NOMO-1 (cell line): ENCODE measurements around the gene PTGER4.

Source experiments
- DNase-seq, 2 experiments: peaks; one replicate each; lab custom pipeline; 2025; ENCODE audit not compliant: unreplicated experiment in 2 of 2; lab: John Stamatoyannopoulos, UW

Gene PTGER4

DNA sequence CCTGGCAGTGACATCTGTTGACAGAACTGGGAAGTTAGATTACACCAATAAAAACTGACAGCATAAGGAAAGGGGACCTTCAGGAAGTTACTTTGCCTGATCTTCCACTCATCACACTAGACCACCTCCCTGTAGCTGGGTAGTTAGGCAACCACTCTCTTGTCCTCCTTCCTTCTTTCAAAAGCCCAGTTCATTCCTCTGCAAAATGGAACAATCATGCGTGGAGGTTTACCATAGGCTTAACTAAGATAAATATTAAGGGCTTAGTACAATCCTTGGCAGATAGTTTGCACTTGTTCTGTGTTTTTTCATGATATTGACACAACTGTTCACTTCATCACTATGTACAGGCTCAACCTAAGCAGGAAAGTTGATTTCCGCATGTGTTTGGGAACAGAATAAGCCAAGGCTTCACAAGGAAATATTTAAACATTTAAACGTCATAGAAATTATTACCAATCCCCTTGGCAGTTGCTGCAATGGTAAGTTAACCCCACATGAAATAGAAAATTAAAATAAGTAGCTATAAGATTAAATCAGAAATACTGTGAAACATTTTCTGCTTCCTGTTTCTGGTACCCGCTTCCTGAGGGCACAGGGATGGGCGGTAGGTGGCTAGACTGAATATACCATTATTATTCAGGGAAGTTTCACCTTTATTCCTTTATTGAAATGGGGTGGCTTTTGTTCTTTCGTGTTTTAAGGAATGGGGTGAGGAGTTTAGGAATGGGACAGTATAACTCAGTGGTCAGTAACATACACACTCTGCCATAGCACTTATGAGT, 9.9 kb upstream of the PTGER4 start:
- peak; percentile 73 to 85 for DNase-seq

DNA sequence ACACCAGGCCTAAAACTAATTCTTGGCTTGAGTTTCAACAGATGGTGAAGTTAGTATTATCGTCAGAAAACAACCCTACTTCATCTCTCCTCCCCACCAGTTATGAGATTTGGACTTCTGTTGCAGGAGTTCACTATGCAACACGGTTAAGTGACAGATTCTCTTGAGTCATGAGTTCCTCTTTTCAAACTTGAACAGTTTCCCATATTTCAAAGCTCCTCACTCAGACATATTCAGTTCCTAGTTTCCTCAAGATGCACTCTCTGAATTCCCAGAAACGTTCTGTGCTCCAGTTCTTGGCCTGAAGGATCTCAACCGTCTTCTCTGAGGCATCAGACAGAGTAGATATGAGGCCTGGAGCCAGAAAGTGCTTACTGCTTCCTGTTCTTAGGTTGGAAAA, 7.3 kb upstream of the PTGER4 start:
- DNase-seq, result peak; percentile 42 to 99

DNA sequence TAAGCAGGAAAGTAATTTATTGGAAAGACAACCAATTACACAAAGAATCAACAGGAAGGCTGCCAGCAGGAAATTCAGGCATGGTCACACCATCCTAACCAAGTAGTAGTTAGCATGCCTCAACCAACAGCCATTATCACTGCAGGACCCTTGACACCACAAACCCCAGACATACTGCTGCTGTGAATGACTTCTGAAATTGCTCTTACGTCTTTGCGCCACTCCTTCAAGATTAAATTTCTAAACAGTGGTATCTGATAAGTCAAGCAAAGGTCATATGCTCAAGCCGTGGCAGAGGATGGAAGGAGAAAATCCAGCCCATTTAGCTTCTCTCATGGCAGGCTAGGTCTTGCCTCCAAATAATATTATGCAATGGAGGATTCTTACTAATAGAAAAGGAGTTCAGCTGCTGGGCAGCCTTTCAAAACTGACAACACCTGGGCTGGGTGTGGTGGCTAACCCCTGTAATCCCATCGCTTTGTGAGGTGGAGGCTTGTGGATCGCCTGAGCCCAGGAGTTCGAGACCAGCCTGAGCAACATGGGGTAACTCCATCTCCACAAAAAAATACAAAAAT, 5.0 kb upstream of the PTGER4 start:
- DNase-seq, result no peak

DNA sequence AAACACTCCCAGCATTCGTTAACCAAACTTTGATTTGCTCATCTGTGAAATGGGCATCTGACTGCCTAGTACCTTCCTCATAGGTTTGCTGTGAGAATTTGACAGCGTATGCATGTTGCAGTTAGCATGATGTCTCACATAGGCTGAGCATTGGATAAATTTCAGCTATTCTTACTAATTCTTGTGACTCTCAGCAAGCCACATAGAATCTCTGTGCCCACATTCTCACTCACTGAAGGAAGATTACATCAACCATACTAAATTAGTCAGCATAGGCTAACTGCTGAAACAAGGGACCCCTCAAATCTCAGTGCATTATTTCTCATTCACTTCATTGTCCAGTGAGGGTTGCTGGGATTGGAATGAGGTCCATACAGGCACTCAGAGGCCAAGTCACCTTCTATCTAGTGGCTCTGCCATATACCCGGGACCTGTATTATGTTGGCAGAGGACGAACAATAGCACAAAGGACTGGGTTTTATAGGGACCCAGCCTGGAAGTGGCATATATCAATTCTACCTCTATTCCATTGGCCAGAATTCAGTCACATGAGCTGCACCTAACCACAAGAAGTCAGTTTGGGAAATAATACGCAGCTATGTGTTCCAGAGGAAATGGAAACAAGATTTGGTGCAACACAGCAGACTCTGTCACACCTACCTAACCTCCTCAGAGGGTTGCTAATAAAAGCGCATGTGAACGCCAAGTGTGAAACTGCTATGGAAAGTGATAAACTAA, 4.2 kb upstream of the PTGER4 start:
- DNase-seq, result peak; percentile 23 to 40

DNA sequence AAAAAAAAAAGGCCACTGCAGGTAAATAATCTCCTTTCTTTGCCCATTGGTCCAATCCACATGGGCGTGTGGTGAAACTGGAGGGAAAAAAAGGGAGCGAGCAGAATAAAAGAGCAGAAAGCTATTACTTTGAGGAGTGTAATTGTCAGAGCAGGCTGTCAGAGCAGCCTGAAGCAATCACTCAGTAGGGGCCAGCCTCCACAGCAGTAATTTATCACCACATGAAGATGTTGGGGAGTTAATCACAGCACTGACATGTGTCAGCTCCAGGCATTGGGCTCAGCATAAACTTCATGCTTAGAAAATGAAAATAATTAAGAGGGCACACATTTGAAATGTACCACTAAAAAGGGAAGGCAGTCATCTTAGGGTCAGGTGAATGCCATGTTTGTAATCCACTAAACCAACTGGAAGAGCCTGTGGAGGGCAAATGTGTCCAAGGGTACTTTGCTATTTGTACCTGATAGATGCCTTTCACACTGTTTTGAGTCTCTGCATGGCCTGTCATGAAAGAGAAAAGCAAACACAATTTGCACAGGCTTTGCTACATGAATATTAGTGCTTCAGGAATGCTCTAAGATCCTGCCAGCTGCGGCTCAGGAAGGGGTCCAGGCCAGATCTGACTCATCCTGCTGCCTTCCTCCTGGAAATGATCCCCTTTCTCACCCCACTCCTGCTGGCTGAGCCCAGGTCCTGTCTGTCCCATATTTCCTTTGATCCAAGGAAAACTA, 2.9 kb upstream of the PTGER4 start:
- DNase-seq, result no peak

DNA sequence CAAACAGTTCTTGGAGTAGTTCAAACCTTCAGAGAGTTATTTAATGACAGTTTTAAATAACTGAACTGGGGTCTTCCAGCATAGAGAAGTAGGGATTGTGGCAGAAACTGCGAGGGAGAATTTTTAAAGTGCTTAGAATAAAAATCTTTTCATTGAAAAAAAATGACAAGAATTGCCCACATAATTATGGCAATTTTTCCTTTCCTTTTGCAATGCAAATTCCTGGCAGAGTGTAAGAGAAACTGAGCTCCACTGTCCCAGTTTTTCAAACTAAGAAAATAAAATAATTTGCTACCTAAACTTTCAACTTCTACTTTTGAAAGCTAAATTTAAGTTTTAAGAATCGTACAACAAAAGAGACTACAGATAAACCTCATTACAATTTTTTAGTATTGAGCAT, 2.3 kb upstream of the PTGER4 start:
- no peak for DNase-seq

DNA sequence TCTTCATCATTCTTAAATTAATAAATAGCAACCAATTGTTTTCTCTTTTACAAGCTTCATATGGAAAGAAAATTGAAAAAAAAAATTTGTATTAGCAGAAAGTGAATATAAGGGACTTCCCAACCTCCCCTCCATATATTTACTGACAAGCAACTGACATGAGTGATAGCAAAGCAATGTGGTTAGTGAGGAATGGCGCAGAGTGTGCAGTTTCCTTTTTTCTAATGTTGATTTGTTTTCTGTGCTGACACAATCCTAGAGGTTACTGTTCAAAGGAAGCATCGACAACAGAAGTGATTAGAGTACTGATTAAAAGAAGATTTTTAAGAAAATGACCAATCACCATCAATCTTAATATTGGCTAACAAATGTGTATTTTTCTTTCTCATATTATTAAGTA, 1.7 kb upstream of the PTGER4 start:
- peak; percentile 55 to 88 for DNase-seq

DNA sequence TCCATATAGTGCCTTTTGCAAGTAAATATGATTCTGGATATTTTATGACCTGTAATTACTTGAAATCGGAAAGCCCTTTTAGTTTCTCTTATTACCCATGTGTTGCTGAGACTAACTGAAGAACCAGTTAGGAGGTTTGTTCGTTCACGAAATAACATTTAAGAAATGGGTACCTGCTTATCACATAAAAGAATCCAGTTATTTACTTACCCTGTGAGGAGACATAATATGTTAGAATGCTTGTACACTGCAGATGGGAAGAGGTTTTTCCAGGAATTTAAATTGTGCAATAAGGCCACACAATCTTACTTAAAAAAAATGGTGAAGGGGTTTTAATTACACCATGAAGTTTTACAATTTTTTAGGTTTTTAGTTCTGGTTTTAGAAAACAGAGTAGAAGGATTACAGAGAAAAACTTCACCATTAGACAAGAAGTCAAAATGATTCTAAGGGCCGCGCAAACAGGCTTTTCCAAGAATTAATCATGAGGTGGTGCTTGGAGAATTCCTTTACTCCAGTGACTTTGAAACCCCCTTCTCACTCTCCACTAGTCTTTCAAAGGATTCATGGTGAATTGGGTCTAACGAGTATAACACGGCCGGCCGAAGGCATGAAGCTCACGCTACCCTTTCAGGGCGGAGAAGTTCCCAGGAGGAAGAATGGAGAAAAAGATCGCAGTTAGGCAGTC, 1.1 kb upstream of the PTGER4 start:
- DNase-seq, result peak in 1 of 2 experiments; percentile 67

DNA sequence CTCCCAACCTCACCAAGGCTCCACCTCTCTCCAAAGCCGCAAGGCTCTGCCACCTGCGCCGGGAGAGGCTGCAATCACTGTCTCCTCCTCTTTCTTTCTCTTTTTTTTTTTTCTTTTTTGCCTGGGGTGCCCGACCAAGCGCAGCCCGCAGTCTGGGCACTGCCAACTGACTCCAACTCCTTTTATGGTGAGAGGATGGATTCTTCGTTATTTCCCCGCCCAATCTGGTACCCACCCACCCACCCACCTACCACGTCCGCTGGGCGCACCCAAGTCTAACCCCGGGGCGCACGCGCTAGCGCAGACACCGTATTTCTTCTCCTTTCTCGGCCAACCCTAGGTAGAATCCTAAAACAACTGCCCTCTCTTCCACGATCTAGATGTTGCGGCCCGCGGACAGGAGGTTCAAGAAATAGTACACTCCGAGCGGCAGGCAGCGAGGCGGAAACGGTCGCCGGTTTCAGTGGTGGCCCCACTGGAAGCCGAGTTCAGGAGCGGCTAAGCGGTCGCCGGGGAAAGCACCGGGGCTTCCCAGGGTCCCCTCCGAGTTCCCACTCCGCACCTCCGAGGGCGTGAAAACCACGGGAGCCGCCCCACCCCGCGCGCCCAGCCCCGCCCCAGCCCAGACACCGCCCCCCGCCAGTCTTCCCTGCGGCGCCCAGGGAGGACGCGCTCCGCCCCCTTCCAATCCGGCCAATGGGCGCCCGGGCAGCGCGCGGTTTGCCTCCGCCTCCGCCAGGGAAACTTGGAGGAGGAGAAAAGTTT, 385 bp upstream of the PTGER4 start:
- DNase-seq, result peak; percentile 99 to 100

DNA sequence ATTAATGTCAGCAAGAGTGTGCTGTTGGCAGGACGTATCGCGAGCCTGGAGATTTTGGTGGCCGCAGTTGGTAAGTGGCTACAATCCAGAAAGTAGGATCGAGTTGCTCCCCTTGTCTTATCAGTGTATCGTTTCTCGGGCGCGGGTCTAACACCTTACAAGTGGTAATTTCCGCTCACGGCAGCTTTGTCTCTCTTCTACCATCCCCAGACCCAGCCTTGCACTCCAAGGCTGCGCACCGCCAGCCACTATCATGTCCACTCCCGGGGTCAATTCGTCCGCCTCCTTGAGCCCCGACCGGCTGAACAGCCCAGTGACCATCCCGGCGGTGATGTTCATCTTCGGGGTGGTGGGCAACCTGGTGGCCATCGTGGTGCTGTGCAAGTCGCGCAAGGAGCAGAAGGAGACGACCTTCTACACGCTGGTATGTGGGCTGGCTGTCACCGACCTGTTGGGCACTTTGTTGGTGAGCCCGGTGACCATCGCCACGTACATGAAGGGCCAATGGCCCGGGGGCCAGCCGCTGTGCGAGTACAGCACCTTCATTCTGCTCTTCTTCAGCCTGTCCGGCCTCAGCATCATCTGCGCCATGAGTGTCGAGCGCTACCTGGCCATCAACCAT, 1.1 kb downstream of the PTGER4 start:
- peak in 1 of 2 experiments; percentile 68 for DNase-seq

DNA sequence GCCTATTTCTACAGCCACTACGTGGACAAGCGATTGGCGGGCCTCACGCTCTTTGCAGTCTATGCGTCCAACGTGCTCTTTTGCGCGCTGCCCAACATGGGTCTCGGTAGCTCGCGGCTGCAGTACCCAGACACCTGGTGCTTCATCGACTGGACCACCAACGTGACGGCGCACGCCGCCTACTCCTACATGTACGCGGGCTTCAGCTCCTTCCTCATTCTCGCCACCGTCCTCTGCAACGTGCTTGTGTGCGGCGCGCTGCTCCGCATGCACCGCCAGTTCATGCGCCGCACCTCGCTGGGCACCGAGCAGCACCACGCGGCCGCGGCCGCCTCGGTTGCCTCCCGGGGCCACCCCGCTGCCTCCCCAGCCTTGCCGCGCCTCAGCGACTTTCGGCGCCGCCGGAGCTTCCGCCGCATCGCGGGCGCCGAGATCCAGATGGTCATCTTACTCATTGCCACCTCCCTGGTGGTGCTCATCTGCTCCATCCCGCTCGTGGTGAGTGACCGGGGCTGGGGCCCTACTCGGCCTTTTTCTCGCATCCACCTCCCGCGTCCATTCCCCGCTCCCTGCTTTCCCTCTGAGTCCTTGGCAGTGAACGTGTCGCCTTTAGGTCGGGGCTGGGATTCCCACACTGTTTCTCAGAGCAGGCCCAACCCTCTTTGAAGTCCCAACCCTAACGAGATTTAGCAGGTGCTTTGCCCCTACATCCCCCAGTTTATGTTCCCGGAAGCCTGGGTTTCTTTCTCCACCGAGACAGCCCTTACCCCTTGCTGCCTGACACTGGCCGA, 1.8 kb downstream of the PTGER4 start:
- DNase-seq, result peak; percentile 76 to 81

DNA sequence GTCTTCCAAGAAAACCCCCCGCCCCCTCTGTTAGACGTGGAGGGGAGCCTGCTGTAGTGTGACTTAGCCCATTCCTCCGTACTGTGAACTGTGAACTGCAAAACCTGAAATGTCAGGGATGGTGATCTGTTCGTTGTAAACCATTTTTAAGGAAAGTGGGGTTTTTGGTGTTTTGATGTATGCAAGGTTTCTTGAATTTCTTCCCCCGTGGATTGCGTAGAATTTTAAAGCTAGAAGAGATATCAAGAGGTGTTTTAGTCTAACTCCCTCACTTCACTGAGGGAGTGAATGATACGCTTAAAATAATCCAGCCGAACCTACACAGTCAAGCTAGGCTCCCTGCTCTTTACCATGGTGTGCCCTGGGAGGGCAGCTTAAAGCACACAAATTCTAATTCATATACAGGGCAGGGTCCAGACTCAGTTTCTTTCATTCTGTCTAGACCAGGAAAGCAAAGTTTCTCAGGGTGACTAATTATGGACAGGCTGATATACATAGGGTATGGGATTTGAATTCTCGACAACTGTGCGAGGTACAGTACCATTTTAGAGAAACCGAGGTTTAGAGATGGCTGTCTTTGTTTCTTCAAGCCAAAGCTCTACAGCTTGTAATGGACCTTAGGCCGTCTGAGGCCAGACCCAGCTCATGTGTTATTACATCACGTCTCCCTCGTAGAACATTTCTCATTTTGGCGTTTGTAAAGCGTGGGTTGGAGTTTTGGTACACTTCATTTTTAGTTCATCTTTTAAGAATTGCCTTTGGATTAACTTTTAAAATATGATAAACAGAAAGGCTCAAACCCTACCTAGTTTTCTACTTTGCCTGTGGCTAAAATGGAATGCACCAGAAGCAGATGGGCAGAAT, 2.7 kb downstream of the PTGER4 start:
- peak; percentile 46 to 79 for DNase-seq

DNA sequence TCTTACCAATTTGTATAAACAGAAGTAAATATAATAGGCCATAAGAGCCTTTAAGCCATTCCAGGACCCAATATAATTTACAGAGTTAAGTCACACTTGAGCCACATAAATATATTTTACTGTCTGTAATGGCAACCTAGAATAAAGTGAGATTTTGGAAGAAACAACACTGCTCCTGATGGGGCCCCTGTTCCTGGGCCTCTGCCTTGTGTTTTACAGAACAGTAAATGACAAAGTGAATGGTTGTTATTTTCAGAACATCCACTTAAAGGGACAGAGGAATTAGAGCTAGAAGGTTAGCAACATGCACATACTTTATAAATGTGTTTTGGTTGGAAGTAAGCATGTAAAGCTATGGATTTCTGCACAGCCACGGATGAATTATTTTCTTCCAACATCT, 3.6 kb downstream of the PTGER4 start:
- peak in 1 of 2 experiments; percentile 54 for DNase-seq

DNA sequence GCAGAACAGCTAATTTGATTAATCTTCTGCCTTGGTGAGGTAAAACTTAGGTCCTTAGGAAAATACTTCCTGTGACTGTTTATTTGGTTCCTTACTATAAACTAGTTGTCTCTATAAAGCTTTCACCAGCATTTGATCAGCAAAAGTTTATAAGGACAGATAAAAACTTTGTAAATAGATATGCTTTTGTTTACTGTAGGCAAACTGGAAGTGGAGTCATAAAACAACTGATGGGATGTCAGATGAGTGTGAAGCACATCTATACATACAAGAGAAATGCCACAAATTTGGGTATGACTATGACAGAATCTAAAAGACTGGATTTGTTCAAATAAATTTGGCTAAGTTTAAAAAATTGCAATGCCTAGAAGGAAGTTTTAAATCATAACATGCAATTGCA, 5.5 kb downstream of the PTGER4 start:
- DNase-seq, result peak in 1 of 2 experiments; percentile 43

DNA sequence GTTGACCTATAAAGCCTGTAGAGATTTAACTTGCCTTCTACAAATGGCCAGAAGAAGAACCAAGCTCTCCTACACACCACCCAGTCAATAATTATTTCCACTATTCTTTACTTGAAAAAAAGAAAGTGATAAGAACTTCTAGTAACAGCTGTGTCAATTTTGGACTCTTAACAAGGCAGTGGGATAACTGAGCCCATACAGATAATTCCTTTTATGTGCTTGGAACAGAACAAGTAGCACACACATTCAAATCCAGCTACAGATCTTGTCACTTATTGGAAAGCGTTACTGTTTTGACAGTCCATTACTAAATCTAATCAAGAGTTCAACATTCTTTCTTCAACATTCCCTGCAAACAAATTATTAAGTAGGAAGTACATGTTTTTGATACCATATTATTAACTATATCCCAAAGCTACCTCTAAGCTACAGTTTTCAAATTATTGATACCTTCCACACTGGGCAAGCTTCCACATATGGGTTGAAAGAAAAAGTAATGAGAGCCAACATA, 6.3 kb downstream of the PTGER4 start:
- DNase-seq, result no peak

DNA sequence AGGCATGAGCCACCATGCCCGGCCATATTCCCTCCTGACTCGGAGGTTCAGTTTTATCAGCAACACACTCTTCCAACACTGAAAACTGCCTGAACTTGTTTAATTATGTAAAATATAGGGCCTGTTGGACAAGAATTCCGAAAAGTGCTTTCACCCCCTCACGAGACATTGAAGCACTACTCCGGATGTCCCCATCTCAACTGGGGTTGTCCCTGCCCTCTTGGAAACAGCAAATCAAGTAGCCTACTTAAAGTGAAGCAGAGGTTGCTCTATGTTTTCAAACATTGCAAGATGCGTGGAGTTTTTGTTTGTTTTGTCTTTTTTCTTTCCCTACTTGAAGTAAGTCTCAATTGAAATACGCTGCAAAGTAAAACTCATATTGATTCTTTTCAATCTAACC, 7.6 kb downstream of the PTGER4 start:
- no peak for DNase-seq

DNA sequence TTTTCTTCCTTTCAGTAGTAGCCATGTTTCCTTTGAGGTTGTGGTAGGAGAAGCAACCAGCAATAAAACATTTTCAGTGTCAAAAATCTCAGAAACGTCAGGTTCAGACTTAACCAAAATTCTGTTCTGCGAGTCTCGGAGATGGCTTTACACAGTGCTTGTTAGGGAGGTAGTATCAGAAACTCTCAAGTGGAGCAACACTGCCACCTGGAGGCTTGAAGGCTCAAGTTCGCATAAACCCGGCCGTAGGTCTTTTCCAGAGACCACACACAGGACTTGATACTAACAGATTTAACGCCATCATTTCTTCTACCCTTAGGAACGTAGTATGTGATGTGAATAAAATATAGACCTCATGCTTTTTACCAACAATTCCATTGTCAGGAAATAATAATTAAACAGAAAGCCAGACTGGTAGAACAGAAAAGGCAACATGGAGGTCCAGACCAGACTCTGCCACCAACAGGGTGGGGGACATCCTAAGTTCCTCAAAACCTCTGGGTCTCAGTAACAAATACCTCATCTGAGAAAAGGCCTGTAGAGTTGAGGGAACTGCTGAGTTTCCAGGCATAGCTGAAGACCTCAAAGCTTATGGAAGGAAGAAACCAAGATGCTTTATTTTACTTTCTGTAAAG, 8.5 kb downstream of the PTGER4 start:
- peak; percentile 94 to 98 for DNase-seq
